HAP-1 (cell line): ENCODE results near the gene CPAMD8.

Source experiments
- DNase-seq, 2 experiments: peaks; one replicate each; pipeline ENCODE4 v3.0.0-alpha.2; 2016 to 2020; ENCODE audit warnings: low spot score in 2 of 2
- H3K27me3 ChIP-seq: fragments of 250-450 bp; sonication (Bioruptor Pico); 2 replicates; pipeline ENCODE4 v1.5.1; 2020; ENCODE audit warnings: low read depth, mild to moderate bottlenecking, moderate library complexity
- H3K36me3 ChIP-seq: fragments of 250-450 bp; sonication (Bioruptor Pico); replicated peaks from 2 replicates; pipeline ENCODE4 v1.5.1; 2020; ENCODE audit warnings: mild to moderate bottlenecking
- H3K4me1 ChIP-seq: fragments of 250-450 bp; sonication (Bioruptor Pico); 2 replicates; pipeline ENCODE4 v1.5.1; 2020; ENCODE audit warnings: mild to moderate bottlenecking
- H3K4me3 ChIP-seq: fragments of 250-450 bp; sonication (Bioruptor Pico); 2 replicates; pipeline ENCODE4 v1.5.1; 2020; ENCODE audit warnings: mild to moderate bottlenecking, moderate library complexity
- H3K9me3 ChIP-seq: fragments of 250-450 bp; sonication (Bioruptor Pico); 2 replicates; pipeline ENCODE4 v1.5.1; 2020; ENCODE audit warnings: mild to moderate bottlenecking, moderate library complexity
- in situ Hi-C: fragments of 300-500 bp; cut with MboI; formaldehyde crosslinking; loops from 3 replicates; pipeline ENCODE4 v1.14.3; 2020; ENCODE audit warnings: low sequenced_read_pairs, inconsistent platforms, mixed read lengths

Gene CPAMD8

GRCh38 chr19:16922592-16922934 is 104.0 kb downstream of the CPAMD8 start:
- DNase-seq: no peak
- Histone ChIP-seq H3K27me3 (no peaks in the 10 kb centered on the region), H3K4me1 (no peaks in the 10 kb centered on the region), H3K9me3 (no peaks in the 10 kb centered on the region), H3K4me3 (no peak overlapping the region), H3K36me3 (no peaks in the 10 kb centered on the region)
- in situ Hi-C loops: no loop called here

GRCh38 chr19:16921766-16922591 is 104.6 kb downstream of the CPAMD8 start:
- Histone ChIP-seq H3K4me3 (no peak overlapping the region), H3K36me3 (no peaks in the 10 kb centered on the region), H3K27me3 (no peaks in the 10 kb centered on the region), H3K4me1 (no peaks in the 10 kb centered on the region), H3K9me3 (no peaks in the 10 kb centered on the region)
- in situ Hi-C loops: no loop called here
- DNase-seq: no peak

- H3K9me3 ChIP-seq: no peaks in the 10 kb centered on the region
- in situ Hi-C loops: no loop called here
- no peak overlapping the region for H3K4me3 ChIP-seq
Observed at GRCh38 chr19:16920816-16921529, 105.6 kb downstream of the CPAMD8 start.

GRCh38 chr19:16919496-16919895 is 107.1 kb downstream of the CPAMD8 start:
- DNase-seq: no peak
- in situ Hi-C loops: no loop called here
- no peak overlapping the region for H3K4me3 ChIP-seq
- no peaks in the 10 kb centered on the region for H3K4me1 ChIP-seq
- no peaks in the 10 kb centered on the region for H3K36me3 ChIP-seq
- H3K27me3 ChIP-seq: no peaks in the 10 kb centered on the region
- no peaks in the 10 kb centered on the region for H3K9me3 ChIP-seq

More at GRCh38 chr19:16920816-16921529, 105.6 kb downstream of the CPAMD8 start:
- Histone ChIP-seq H3K27me3 (no peaks in the 10 kb centered on the region), H3K36me3 (no peaks in the 10 kb centered on the region), H3K4me1 (no peaks in the 10 kb centered on the region)
- no peak for DNase-seq

- H3K9me3 ChIP-seq: peaks cover 6% of the 10 kb centered on the region
- in situ Hi-C loops: no loop called here
- H3K36me3 ChIP-seq: no peaks in the 10 kb centered on the region
- H3K4me1 ChIP-seq: no peaks in the 10 kb centered on the region
- no peak for DNase-seq
- no peak overlapping the region for H3K4me3 ChIP-seq
- no peaks in the 10 kb centered on the region for H3K27me3 ChIP-seq
Observed at GRCh38 chr19:16917401-16917800, 109.2 kb downstream of the CPAMD8 start.

GRCh38 chr19:16915734-16916133 is 110.9 kb downstream of the CPAMD8 start:
- H3K4me3 ChIP-seq: no peak overlapping the region
- H3K9me3 ChIP-seq: peaks cover 7% of the 10 kb centered on the region
- in situ Hi-C loops: no loop called here
- no peaks in the 10 kb centered on the region for H3K36me3 ChIP-seq
- DNase-seq: no peak
- H3K4me1 ChIP-seq: no peaks in the 10 kb centered on the region
- no peaks in the 10 kb centered on the region for H3K27me3 ChIP-seq

- Histone ChIP-seq H3K4me1 (no peaks in the 10 kb centered on the region), H3K4me3 (no peak overlapping the region), H3K27me3 (no peaks in the 10 kb centered on the region), H3K36me3 (no peaks in the 10 kb centered on the region), H3K9me3 (peaks cover 7% of the 10 kb centered on the region)
- DNase-seq: no peak
- in situ Hi-C loops: no loop called here
Observed at GRCh38 chr19:16915135-16915534, 111.5 kb downstream of the CPAMD8 start.

GRCh38 chr19:16914421-16914820 is 112.2 kb downstream of the CPAMD8 start:
- Histone ChIP-seq H3K4me3 (no peak overlapping the region), H3K27me3 (no peaks in the 10 kb centered on the region), H3K4me1 (no peaks in the 10 kb centered on the region), H3K9me3 (peaks cover 7% of the 10 kb centered on the region), H3K36me3 (no peaks in the 10 kb centered on the region)
- in situ Hi-C loops: no loop called here
- DNase-seq: no peak

- no peaks in the 10 kb centered on the region for H3K27me3 ChIP-seq
- in situ Hi-C loops: no loop called here
Observed at GRCh38 chr19:16912780-16913179, 113.8 kb downstream of the CPAMD8 start.

GRCh38 chr19:16911046-16911445 is 115.6 kb downstream of the CPAMD8 start:
- no peak for DNase-seq
- peaks cover 7% of the 10 kb centered on the region for H3K9me3 ChIP-seq
- H3K4me3 ChIP-seq: no peak overlapping the region
- H3K27me3 ChIP-seq: no peaks in the 10 kb centered on the region
- in situ Hi-C loops: no loop called here
- no peaks in the 10 kb centered on the region for H3K4me1 ChIP-seq
- H3K36me3 ChIP-seq: no peaks in the 10 kb centered on the region

More at GRCh38 chr19:16912780-16913179, 113.8 kb downstream of the CPAMD8 start:
- Histone ChIP-seq H3K9me3 (peaks cover 7% of the 10 kb centered on the region), H3K4me1 (no peaks in the 10 kb centered on the region), H3K4me3 (no peak overlapping the region), H3K36me3 (no peaks in the 10 kb centered on the region)
- no peak for DNase-seq

GRCh38 chr19:16908759-16909158 is 117.9 kb downstream of the CPAMD8 start:
- Histone ChIP-seq H3K4me1 (no peaks in the 10 kb centered on the region), H3K4me3 (no peak overlapping the region), H3K36me3 (no peaks in the 10 kb centered on the region), H3K9me3 (peaks cover 7% of the 10 kb centered on the region), H3K27me3 (no peaks in the 10 kb centered on the region)
- in situ Hi-C loops: no loop called here
- DNase-seq: no peak

- Histone ChIP-seq H3K27me3 (no peaks in the 10 kb centered on the region), H3K4me1 (no peaks in the 10 kb centered on the region), H3K9me3 (no peaks in the 10 kb centered on the region), H3K36me3 (no peaks in the 10 kb centered on the region), H3K4me3 (no peak overlapping the region)
- in situ Hi-C loops: no loop called here
- DNase-seq: no peak
Observed at GRCh38 chr19:16904599-16904998, 122.0 kb downstream of the CPAMD8 start.

GRCh38 chr19:16903347-16903746 is 123.3 kb downstream of the CPAMD8 start:
- Histone ChIP-seq H3K9me3 (no peaks in the 10 kb centered on the region), H3K27me3 (no peaks in the 10 kb centered on the region), H3K36me3 (no peaks in the 10 kb centered on the region), H3K4me3 (no peak overlapping the region), H3K4me1 (no peaks in the 10 kb centered on the region)
- in situ Hi-C loops: no loop called here
- no peak for DNase-seq

GRCh38 chr19:16902545-16902944 is 124.1 kb downstream of the CPAMD8 start:
- in situ Hi-C loops: no loop called here
- DNase-seq: no peak
- no peaks in the 10 kb centered on the region for H3K9me3 ChIP-seq
- no peaks in the 10 kb centered on the region for H3K27me3 ChIP-seq
- H3K4me3 ChIP-seq: no peak overlapping the region
- H3K4me1 ChIP-seq: no peaks in the 10 kb centered on the region
- H3K36me3 ChIP-seq: no peaks in the 10 kb centered on the region
